ENCODE data around the gene ACSL6.

The ACSL6 gene

DNA sequence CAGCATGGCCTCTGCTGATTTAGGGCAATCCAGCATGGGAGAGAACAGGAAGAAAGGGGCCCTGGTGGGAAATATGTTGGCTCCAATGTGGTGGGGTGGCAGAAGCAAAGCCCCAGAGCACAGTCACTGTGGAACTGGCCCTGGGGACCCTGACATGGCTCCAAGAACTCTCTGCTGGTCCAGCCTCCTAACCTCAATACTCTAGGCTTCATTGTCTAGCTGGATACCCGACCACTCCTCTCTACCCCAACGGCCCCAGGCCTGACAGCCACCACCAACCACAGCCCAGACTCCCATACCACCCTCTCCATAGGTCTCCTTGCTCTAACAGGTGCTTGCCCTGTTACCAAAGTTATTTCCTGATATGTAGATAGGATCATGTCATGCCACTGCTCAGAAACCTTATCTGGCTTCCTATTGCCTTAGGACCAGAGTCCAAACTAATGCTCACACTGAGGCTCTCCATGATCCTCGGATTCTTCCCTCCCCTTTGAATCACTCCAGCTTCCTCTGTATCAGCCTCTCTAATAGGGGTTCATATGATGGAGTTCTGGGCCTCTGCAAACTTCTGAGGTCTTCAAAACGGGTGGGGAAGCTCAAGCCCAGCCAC is 12.9 kb downstream of the ACSL6 start:
- no peak for DNase-seq

DNA sequence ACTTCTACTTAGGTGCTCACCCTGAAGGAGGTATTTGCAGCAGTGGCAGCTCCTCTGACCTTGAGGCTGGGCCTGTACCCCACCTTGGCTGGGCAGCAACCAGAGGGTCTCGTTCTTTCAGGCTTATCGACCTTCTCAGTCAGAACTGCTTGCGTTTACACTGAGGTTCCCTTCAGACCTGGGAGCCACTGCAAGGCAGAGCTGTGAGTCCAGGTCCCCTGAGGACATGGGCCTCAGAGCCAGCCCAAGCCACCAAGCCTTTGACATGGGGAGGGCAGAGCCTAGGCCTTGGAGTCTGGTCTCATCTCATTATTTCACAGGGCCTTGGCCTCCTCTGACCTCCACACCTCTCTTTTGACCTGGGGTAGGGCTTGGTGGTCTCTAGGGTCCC is 13.7 kb downstream of the ACSL6 start:
- no peak for DNase-seq

DNA sequence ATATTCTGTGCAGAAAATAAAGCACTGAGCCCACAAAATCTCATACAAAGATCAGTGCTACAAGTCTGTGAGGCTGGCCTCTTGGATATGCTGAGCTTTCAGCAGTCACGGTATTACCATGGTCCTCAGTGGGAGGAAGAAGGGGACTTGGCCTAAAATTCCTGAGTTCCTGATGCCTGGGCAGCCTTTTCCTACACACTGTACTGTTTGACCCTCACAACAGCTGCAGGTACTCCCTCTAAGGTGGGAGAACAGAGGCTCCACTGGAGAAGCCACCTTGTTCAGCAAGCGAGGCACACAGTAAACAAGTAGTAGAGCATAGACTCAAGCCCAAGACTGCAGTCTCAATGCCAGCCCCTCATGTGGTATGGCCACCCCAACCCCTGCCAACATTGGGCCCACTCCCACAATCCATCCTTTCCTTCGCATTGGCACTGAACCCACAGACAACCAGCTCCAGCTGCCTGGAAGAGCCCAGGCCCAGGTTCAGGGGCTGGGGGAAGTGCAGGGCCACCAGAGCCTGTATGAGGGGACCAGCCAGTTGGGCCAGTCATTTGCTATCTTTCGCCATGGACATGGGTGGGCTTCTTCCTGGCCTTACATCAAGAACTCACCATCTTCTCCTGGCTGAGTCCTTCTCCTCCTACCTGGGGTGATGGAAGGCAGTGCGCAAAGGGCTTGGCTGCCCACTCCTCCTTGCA is 14.3 kb downstream of the ACSL6 start:
- no peak for DNase-seq

DNA sequence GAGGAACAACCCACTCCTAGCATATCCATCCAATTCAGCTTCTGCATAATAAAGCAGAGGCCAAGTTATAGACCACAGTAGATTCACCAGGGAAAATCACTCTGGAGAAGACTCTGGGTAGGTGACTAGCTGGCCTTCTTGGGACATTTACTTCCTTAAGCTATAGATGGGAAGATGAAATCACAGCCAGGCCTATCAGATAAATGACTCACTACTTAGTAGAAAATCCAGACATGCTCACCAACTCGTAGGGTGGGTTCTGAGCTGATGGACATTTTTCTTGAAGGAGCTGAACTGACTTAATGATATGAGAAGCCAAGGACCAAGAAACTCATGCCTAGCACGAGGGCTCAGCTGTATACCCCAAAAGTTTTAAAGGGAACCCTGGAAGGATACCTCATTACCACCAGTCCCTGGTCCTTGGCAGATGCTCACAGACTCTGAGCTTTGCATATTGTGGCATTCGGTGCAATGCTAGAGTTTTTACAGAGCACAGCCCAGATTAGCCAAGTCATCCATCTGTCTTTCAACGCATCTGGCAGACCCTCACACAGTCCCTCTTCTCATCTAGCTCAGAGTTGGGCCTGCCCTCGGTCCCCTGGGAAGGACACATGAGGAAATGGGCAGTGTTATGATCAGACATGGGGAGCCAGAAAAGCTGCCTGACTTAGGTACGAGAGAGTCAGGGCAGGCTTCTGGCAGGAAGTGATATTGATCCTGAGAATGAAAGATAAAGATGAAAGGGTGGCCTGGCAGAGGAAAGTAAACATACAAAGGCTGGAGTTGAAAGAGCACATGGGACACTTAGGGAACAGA is 15.0 kb downstream of the ACSL6 start:
- no peak for DNase-seq

DNA sequence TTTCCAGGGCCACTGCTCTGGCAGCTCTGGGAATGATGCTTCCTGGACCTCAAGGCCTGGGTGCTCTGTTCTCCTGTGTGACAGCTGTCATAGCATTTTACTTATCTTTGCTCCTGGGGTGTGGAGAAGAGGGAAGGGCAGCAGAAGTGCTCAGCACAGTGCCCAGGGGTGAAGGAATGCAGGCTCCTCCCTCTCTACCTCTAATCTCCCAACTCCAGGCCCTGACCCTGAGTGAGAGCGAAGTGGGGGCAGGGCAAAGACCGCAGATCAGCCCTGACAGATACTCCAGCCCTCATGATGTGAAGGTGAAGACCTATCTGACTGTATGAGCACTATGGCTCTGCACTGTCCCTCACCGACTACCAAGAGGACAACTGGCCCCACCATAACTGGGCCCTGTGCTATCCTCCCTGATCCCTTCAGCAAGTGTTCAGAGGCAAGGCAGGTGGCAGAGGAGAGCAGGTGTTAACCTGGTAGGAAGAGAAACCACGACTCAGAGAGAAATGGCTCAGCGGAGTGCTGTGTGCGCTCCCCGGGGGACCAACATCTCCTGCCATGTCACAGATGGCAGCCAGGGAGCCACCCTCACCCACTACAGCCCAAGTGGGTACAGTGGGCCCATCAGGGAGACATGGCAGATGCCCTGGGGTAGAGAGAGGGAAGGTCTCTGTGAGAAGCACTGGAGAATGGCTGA is 16.8 kb downstream of the ACSL6 start:
- no peak for DNase-seq

DNA sequence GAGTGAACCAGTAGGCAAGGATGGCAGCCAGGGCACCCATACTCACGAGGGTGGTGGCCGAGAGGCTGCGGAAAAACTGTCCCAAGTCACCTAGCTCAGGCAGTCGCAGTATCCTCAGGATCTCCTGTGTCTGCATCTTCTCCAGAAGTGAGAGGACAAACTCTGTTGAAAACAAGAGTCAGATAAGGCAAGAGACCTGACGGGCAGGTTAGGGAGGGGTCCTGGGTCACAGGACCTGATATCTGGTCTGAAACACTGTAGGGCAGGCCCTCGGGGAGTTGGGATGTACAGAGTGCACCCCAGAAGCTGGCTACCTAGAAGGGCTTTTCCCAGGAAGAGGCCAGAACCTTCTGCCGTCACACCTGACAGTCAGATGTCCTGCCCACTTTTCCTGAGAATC is 17.4 kb downstream of the ACSL6 start:
- DNase-seq: no peak

DNA sequence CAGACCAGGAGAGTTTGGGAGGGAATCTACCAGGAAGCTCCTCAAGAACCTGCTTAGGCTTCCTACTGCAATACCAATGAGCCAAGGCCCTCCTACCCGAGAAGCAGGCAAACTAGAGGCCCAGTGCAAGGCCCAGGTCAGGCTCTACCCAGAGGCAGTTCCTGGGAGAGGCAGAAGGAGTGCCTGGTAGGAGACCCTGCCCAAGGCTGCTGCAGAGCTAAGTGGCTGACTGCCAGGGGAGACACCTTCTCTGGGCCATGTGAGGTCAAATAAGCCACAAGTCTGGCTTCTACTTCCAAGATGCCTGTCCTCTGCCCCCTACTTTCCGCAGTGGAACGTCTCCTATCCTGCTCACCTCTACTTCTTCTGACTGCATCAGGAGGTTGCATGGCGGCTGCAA is 17.8 kb downstream of the ACSL6 start:
- no peak for DNase-seq

DNA sequence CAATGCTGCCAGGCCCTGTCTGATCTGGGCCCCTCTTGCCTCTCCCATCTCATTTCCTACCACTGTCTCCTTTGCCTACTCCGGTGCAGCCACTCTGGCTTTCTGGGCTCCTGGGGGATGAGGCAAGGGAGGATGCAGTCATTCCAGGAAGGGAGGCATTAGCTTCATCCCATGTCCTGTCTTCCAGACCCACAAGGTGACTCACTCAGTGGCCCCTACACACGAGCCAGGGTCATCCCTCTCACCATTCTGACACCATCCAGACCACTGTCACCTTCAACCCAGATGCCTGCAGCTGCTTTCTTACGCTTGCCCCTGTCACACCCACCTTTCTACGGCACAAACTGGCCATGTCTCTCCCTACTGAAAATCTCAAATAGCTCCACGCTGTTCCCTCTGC is 19.1 kb downstream of the ACSL6 start:
- no peak for DNase-seq

DNA sequence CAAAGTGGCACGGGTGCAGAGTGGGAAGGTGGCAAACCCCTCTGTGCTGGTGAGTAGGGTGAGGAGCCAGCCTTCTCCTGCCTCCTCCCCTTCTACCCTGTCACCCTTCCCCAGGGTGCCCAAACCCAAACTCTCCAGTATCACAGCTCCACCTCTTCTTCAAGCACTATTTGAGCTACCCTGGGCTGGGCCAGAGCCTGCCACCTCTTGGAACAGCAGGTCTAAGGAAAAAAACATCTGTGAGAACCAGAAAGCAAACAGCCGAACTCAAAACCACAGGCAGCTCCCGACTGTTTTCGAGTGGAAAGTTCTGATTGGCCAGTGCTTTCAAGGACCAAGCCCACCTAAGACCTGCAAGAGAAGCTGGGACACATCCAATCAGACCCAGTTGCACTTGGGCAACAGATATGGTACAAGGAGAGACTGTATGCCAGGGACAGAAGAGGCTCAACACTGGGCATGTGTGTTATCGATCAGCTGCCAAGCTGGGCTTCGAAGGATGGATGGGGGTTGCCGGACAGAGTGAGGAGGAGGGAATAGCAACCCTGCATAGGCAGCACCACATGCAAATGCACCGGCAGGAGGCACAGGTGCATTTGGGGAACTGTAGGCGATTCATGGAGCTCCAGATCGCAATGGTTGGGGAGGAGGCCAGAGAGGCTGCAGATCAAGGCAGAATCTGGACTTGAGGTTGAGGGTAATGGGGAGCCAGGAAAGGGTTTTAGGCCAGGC is 19.7 kb downstream of the ACSL6 start:
- no peak for DNase-seq

DNA sequence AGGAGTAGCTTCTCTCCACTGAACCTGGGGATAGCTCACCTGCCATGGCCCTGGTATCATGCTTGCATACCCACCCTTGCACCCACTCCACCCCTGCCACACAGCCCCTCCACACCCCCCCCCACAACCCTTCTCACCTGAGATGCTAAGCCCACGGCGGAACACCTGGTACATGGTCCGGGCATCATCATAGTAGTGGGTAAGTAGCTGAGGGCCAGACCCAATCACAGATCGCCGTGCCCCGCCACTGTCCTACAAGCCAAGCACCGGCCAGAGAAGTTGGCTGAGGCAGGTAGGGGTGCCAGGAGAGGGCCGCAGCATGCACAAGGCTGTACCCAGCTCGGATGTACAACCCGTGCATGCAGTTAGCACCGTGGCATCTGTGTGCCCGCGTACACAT is 20.7 kb downstream of the ACSL6 start:
- DNase-seq: no peak

DNA sequence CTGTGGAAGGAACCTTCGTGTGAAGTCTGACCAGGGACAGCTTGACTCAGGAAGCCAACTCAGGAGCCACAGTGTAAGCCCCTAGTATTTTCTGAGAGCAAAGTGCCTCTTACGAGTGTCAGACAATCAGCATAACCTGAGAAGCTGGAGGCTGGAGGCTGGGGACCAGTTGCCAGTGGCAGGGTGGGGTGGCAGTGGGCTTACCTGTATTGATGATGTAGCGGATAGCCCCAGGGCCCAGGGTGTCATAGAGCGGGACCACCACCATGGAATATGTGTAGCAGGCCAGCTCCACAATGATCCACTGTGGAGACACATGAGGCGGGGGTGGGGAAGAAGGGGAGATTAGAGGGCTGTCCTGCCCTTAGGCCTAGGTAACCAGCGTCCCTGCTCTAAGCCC is 22.9 kb downstream of the ACSL6 start:
- no peak for DNase-seq

DNA sequence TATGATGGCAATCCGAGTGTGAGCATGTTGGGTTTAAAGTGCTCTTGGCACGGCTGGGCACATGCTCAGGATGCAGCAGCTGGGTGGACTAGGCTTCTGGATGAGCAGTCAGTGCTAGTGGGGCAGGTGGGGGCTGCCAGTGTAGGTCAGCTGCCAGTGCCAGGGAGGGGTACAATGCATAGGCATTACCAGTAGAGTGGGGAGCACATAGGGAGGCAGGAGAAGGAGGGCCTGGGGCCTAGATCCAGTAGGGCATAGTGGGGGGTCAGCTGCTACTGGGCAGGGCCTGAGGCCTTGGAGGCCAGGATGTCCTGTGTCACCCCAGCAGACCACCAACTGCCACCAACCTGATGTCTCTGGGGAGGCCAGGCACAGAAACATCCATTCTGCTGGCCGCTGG is 24.2 kb downstream of the ACSL6 start:
- DNase-seq: no peak

DNA sequence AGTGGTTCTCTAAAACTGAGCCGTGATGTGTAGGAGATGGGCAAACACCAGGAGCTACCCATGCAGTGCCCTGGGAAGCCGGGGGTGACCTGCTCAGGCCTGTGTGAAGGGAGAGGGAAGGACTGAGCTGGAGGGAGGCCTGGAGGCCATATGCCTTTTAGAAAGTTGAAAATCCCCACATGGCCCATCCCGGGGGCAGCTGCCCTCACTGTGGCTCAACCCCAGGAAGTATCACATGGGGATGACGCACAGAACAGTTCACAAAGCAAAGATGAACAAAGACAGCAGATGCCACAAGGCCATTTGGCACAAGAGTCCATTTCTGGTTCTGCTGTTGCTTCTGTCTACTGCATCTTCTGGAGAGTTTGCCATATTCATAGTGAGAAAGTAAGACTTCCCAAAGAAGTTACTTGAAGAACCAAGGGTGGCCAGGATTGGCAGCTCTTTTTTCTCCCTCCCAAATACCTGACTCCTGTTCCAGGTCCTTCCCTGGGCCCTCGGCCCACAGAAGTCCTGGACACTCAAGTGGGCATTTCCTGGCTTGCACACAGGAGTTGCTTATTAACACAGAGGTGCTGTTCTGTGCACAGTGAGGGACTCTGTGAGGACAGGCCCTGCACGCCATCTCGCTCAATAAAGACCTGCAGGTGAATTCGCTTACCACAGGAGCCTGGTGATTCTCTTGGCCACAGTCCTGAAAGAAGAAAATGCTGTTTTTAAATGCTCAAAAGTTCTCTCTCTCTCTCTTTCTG is 25.1 kb downstream of the ACSL6 start:
- DNase-seq: no peak

DNA sequence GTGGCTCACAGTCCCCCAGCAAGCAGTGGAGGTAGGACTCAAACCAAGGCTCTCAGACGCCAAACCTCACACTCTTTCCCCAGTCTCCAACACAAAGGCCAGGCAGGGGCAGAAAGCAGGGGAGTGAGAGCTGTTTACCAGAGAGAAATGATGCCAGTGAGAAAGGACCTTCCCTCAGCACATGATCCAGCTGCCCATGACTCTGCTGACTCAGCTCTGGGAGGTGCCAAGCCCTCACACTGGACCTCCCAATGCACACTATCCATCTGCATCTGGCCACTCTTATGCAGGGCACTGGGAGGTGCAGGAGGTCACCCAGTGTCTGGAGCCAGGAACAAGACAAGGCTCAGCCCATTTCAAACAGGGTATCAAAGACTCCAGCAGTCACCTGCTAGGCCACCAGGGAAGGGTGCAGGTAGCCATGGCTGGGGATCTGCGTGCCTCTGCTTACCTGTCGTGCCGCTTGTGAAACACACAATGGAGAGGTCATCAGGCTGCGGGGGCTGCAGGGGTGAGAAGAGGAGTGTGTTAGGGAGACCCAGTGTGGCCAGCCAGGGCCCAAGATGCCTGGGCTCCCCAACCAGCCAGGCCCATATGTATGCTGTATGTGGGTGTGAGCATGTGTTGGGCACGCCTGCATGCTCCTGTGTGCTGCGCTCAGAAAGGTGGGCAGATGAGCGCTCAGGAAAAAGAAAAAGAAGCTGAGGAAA is 26.3 kb downstream of the ACSL6 start:
- no peak for DNase-seq

DNA sequence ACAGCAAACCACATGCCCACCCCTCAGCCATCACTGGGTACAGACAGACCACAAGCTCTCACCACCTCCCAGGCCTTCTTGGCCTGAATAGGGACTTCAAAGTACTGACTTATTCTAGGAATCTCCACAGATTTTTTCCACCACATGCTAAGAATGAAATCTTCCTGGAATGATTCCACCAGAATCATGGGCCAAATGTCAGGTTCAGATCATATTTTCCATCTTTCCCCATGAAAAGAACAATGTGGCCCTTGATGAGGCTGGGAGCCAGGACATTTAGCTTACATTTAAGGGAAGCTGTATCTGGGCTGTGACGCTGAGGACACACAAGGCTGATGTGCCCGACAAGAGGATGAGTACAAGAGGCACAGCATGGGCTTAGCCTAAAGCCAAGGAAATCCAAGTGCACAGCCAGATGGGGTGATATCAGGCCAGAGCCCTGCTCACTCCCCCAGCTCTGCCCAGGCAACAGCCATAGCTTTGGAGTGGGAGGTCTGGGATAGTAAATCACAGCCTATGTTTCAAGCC is 28.1 kb downstream of the ACSL6 start:
- DNase-seq: no peak

DNA sequence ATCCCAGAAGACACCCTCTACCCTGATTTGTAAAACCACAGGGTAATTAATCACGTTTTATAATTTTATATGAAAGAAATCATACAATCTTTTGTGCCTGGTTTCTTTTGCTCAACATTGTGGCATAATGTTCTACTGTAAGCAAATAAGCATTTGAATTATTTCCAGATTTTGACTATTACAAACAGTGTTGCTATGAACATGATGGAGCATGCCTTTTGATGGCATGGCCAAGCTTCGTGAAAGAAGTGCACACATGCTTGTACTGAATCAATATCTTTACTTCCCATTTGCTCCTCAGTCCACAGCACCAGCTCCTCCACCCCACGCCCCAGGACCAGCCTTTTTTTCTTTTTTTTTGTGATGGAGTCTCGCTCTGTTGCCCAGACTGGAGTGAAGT is 29.9 kb downstream of the ACSL6 start:
- DNase-seq: no peak

DNA sequence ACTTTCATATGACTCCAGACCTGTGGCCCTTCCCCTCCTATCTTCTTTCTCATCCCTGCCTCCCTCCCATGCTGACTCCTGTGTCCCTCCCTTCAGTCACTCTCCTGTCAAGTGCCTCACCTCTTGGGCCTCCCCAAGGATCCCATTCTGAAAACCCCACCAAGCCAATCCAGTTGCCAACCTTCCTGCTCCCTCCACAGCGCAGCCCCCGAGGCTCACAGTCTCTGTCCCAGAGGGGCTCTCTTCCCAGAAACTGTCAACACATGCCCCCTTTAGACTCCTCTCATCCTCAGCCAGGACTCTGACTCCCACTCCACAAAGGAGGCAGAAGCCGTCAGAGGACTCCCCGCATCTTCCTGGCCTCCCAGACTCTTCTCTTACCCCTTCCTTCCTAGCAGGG is 30.8 kb downstream of the ACSL6 start:
- DNase-seq: no peak

DNA sequence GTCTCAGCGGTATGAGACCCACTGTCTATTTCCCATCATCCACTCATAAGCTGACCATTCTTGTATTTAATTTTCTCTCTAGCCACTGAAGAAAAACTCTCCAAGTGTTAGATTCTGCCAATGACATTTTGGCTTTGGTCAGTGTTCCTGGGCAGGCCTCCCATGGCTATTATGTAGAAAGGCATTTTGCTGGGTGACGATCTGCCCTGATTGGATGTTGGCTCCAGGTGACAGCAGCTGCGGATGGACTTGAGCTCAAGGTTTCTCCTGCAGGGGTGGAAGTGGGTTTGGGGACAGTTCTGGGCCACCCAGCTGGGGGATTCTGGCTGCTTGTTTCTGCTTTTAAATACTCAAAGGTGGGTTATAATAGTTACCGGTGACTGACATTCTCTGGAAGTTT is 31.6 kb downstream of the ACSL6 start:
- no peak for DNase-seq

DNA sequence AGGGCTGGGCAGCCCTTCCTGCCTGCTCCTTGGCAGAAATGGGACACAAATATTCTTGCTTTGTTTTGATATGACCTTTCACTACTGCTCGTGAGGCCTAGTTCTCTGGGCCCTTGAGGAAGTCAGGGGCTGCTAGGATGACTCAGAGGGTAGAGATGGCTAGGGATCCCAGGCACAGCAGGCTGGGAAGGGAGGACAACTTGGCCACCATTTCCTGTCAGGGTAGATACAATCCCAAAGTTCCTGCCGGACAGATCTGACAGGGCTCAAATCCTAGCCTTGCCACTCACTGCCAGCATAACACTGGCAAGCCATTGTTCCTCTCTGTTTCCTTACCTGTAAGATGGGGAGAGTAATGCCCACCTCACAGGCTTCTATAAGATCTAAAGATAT is 34.2 kb downstream of the ACSL6 start:
- DNase-seq: no peak

DNA sequence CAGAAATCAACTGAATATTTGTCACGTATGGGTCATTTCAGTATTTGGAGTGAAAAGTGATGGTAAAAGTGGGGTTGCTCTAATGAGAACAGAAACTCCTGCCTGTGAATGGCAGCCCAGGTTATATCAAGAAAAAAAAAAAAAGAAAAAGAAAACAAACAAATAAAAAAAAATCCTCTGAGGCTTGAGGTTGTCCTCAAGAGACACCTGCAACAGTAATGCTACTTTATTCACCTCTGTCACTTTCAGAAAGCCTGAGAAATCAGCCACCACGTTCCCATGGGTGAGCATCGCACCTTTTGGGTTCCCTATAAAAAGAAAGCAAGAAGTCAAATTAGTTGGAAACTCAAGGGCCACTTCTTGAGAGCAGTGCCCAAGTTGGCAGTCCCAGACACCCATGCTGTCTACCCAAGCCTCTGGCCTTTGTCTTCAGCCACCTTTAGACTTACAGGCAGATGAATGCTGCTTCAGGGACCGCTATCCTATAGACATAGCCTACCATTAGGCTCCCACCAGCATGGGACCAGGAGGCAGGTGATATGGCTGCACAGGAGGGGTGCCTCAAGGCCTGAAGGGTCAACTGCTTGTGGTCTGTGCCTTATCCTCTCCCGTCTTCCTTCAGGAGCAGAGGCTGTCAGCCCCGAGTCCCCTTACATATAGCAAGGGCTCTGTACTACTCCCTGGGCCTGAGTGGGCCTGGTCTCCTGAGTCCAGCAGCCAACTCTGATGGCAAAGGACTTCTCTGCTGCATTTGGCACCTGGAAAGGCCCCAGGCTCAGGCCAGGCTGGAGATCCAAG is 34.8 kb downstream of the ACSL6 start:
- DNase-seq: no peak
